Measurements from ENCODE around the gene CHRNB4.

DNA sequence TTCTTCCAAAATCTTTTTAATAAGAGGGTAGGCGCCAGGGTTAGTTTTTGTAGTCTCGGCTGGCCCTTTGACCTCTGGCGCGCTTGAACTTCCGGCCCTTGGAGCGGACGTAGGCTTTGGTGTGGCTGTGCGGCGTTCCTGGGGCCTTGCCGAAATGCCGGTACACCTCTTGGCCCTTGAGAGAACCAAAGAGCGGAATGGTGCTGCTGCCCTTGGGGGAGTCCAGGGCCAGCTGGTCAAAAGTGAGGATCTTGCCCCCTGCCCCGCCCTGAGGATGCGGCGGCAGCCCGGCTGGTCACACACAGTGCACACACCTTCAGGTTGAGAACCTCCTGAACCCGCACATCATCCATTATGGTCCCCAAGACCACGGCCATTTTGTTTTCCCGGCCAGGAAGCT, 20.0 kb upstream of the CHRNB4 start:
- TF ChIP-seq, protein P1, sequence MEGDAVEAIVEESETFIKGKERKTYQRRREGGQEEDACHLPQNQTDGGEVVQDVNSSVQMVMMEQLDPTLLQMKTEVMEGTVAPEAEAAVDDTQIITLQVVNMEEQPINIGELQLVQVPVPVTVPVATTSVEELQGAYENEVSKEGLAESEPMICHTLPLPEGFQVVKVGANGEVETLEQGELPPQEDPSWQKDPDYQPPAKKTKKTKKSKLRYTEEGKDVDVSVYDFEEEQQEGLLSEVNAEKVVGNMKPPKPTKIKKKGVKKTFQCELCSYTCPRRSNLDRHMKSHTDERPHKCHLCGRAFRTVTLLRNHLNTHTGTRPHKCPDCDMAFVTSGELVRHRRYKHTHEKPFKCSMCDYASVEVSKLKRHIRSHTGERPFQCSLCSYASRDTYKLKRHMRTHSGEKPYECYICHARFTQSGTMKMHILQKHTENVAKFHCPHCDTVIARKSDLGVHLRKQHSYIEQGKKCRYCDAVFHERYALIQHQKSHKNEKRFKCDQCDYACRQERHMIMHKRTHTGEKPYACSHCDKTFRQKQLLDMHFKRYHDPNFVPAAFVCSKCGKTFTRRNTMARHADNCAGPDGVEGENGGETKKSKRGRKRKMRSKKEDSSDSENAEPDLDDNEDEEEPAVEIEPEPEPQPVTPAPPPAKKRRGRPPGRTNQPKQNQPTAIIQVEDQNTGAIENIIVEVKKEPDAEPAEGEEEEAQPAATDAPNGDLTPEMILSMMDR (IDR thresholded peaks at IDR 0.05) = no peak
- no peak for TF ChIP-seq ZFX (IDR thresholded peaks at IDR 0.05; ENCODE audit: borderline replicate concordance)
